K562 (cell line): Measurements from ENCODE around the gene ARHGAP15. TPM values are rescaled to one million over a fixed set of nuclear protein-coding genes. Genes with fewer than 3 reads are reported as not detected.

Experiments
- ATAC-seq: fragments of 200-7000 bp; cut with Tn5 transposase; 3 replicates; pipeline ENCODE4 v1.9.1; 2020; ENCODE audit warnings: moderate library complexity
- BruUV-seq: library from RNA; stranded (reverse); fragments of 400-500 nt; replicated peaks from 2 replicates; lab custom pipeline; 2021; lab: Mats Ljungman, UMichigan
- CTCF ChIA-PET: fragments of 300-600 bp; formaldehyde crosslinking; extraction: SDS; loops from one replicate; lab custom pipeline; 2021; ENCODE audit warnings: low intra/inter-chr PET ratio; lab: Yijun Ruan, JAX
- POLR2A ChIA-PET: fragments of 300-600, 350-650 bp; sonication (Branson Sonifier 250); formaldehyde crosslinking; extraction: SDS; loops from one replicate; lab custom pipeline; 2021; ENCODE audit warnings: antibody characterized with exemption, inconsistent platforms; lab: Yijun Ruan, JAX
- DNase-seq, 4 experiments: peaks; one replicate each; pipeline versions ENCODE4 v3.0.0 to v3.0.0-alpha.2; 2011 to 2018; ENCODE audit warnings: low spot score in 3 of 4, mixed read lengths in 3 of 4; ENCODE audit errors: extremely low read depth in 1 of 4
- FAIRE-seq: peaks from 2 replicates; lab custom pipeline; 2011; peaks lifted over from hg19 to GRCh38; lab: Jason Lieb, UNC
- H2AFZ ChIP-seq: 2 replicates; pipeline ENCODE4 v1.6.0; 2011; ENCODE audit warnings: low read depth, low read length, control low read depth, inconsistent platforms
- H3K27ac ChIP-seq: fragments of 200-600 bp; 3 replicates; pipeline ENCODE4 v1.8.0; 2011; ENCODE audit warnings: low read depth, mild to moderate bottlenecking, control low read depth, inconsistent platforms, low read length, moderate library complexity, mixed read lengths; ENCODE audit errors: extremely low read depth
- H3K27me3 ChIP-seq, 2 experiments: fragments of 300-600 bp in 1 of 2; 2 replicates in 1 of 2; 3 replicates in 1 of 2; pipeline versions ENCODE4 v1.6.0 to v1.8.0; 2011; ENCODE audit warnings: inconsistent platforms in 2 of 2, low read length in 2 of 2, mild to moderate bottlenecking in 1 of 2, mixed read lengths in 1 of 2, moderate library complexity in 1 of 2; ENCODE audit not compliant: control insufficient read depth in 2 of 2, insufficient read depth in 2 of 2
- H3K36me3 ChIP-seq: fragments of 300-600 bp; 3 replicates; pipeline ENCODE4 v1.8.0; 2011; ENCODE audit warnings: mild to moderate bottlenecking, low read length, inconsistent platforms; ENCODE audit not compliant: control insufficient read depth, insufficient read depth
- H3K4me1 ChIP-seq, 2 experiments: fragments of 200-600 bp in 1 of 2; replicated peaks in 1 of 2; 2 replicates in 1 of 2; 3 replicates in 1 of 2; pipeline versions ENCODE4 v1.5.1 to v1.8.0; 2011; ENCODE audit warnings: inconsistent platforms in 2 of 2, low read length in 2 of 2, mild to moderate bottlenecking in 1 of 2, mixed read lengths in 1 of 2, moderate library complexity in 1 of 2; ENCODE audit not compliant: control insufficient read depth in 2 of 2, insufficient read depth in 2 of 2
- H3K4me2 ChIP-seq: 2 replicates; pipeline ENCODE4 v1.6.1; 2011; ENCODE audit warnings: low read length, control low read depth, inconsistent platforms, mixed read lengths; ENCODE audit not compliant: insufficient read depth
- H3K4me3 ChIP-seq: fragments of 200-600 bp; sonication (generic), shearing (Covaris generic); 2 replicates; pipeline ENCODE4 v1.5.1; 2016; ENCODE audit warnings: control low read depth, inconsistent platforms
- H3K79me2 ChIP-seq: fragments of 200-600 bp; 3 replicates; pipeline ENCODE4 v1.8.0; 2011; ENCODE audit warnings: low read length, inconsistent platforms; ENCODE audit not compliant: control insufficient read depth, insufficient read depth
- H3K9ac ChIP-seq, 2 experiments: 2 replicates each; pipeline versions ENCODE4 v1.6.0 to v1.6.1; 2011; ENCODE audit warnings: low read depth in 2 of 2, low read length in 2 of 2, control low read depth in 1 of 2, inconsistent platforms in 1 of 2, mild to moderate bottlenecking in 1 of 2, mixed read lengths in 1 of 2; ENCODE audit not compliant: insufficient read depth in 1 of 2
- H3K9me1 ChIP-seq: one replicate; pipeline ENCODE4 v1.6.0; 2011; ENCODE audit warnings: inconsistent platforms, mild to moderate bottlenecking, low read length, moderate library complexity; ENCODE audit not compliant: control insufficient read depth, insufficient read depth
- H3K9me3 ChIP-seq: replicated peaks from 2 replicates; pipeline ENCODE4 v1.5.1; 2011; ENCODE audit warnings: low read depth, low read length, inconsistent platforms; ENCODE audit not compliant: control insufficient read depth, insufficient read depth
- H4K20me1 ChIP-seq: replicated peaks from 2 replicates; pipeline ENCODE4 v1.6.1; 2011; ENCODE audit warnings: low read length, inconsistent platforms, mixed read lengths; ENCODE audit not compliant: control insufficient read depth, insufficient read depth
- ELF1 ChIP-seq: fragments of 200-800 bp; sonication (Bioruptor generic); IDR thresholded peaks from 2 replicates; pipeline ENCODE4 v1.6.1; 2016; ENCODE audit warnings: missing genetic modification characterization, missing compliant biosample characterization
- WGBS: fragments of 100-300 bp; shearing (Covaris generic); methylation state at CpG from one replicate; pipeline ENCODE4 v1.1.6; 2016; ENCODE audit warnings: low coverage, mixed read lengths; ENCODE audit not compliant: insufficient coverage; ENCODE audit errors: missing lambda C conversion rate; 5-methylcytosine and 5-hydroxymethylcytosine counted together
- in situ Hi-C: fragments of 300-500 bp; cut with MboI; formaldehyde crosslinking; loops from 4 replicates; pipeline ENCODE4 v1.15.0; 2018; ENCODE audit warnings: inconsistent platforms, mixed read lengths
- intact Hi-C: fragments of 100-400 bp; cut with micrococcal nuclease; formaldehyde crosslinking; loops from 2 replicates; pipeline ENCODE4 v1.14.2; 2022
- polyA plus RNA-seq, 8 experiments: library from polyadenylated mRNA; depleted of rRNA in 4 of 8; stranded (reverse) in 5 of 8; unstranded in 3 of 8; fragments of >200 nt; fragmentation: Nextera tagmentation in 2 of 8; fragmentation: Illumina TruSeq in 1 of 8; extraction: Ambion mirVana in 2 of 8; extraction: Trizol in 1 of 8; gene quantifications; 2 replicates each; pipeline versions ENCODE4 v1.2.1 to v1.2.3, GENCODE V29; 2011 to 2014; ENCODE audit warnings: inconsistent platforms in 1 of 8, missing spikeins in 1 of 8
- total RNA-seq, 7 experiments: library from RNA; depleted of rRNA in 6 of 7; stranded (reverse); fragments of >200 nt in 6 of 7; fragmentation: Illumina TruSeq in 2 of 7; extraction: Trizol in 2 of 7; gene quantifications; 2 replicates each; pipeline versions ENCODE4 v1.2.1 to v1.2.3, GENCODE V29; 2011 to 2021; ENCODE audit warnings: low replicate concordance in 1 of 7
- TF ChIP-seq, protein P1 (sequence below): fragments of 450-650 bp; formaldehyde crosslinking; IDR thresholded peaks from 2 replicates; pipeline ENCODE4 v1.4.0; 2020; ENCODE audit warnings: mild to moderate bottlenecking, mixed read lengths

ARHGAP15 gene
- total and polyA plus RNA-seq, 9 of the 15 experiments (the other 6 are each of a cell fraction or from before 2014, with no cell fraction given) = 1.5 to 17.9 (median 7.9) TPM

DNA sequence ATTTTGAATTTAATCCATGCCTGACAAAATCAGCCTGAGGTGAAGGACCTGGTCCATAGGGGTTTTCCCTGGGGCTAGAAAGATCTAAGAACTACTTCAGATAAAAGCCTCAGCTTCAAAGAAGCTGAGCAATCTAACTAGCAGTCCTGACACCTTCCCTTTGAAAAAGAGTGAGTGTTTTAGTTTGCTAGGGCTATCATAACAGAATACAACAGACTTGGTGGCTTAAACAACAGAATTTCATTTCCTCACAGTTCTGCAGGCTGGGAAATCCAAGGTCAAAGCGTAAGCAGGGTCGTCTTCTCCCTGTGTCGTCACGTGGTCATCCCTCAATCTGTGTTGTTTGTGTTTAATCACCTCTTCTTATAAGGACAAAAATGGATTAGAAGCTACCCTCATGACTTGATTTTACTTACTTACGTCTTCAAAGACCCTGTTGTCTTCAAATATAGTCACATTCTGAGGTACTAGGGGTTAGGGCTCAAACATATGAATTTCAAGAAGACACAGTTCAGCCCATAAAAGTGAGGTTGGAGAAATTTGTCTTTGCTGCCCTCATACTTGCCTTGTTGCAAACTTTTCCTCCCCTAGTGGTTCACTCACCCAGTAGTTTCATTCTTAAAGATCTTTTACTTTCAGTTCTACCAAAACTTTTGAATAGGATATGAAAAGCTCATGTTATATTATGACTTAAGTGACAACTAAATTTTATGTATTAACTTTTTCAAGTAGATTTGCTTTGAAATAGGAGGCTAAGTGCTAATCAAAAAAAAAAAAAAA lies 673.8 kb downstream of the ARHGAP15 start:
- H3K9me3 ChIP-seq = no peaks in the 10 kb centered on the region
- H3K27me3 ChIP-seq = no peaks in the 10 kb centered on the region
- H3K9me1 ChIP-seq = no peaks in the 10 kb centered on the region
- ChIA-PET CTCF (no interaction called here), POLR2A (interaction anchor here (1.4 kb wide), 1 partner anchor 9 kb away, joined by 3 read pairs; no protein-coding TSS in a partner anchor)
- WGBS = 7% methylated on average over 5 of the region's 5 CpGs
- no TSS peak for BruUV-seq
- H3K4me1 ChIP-seq = no peaks in the 10 kb centered on the region
- 0 out of 2 replicates have a peak overlapping the region, but pooled peaks have one; percentile 30 for H2AFZ ChIP-seq
- DNase-seq = no peak
- H3K27ac ChIP-seq = no peak overlapping the region
- H3K4me3 ChIP-seq = no peak overlapping the region
- in situ Hi-C loops = no loop called here
- no peaks in the 10 kb centered on the region for H4K20me1 ChIP-seq
- FAIRE-seq = no peak
- TF ChIP-seq, protein P1, sequence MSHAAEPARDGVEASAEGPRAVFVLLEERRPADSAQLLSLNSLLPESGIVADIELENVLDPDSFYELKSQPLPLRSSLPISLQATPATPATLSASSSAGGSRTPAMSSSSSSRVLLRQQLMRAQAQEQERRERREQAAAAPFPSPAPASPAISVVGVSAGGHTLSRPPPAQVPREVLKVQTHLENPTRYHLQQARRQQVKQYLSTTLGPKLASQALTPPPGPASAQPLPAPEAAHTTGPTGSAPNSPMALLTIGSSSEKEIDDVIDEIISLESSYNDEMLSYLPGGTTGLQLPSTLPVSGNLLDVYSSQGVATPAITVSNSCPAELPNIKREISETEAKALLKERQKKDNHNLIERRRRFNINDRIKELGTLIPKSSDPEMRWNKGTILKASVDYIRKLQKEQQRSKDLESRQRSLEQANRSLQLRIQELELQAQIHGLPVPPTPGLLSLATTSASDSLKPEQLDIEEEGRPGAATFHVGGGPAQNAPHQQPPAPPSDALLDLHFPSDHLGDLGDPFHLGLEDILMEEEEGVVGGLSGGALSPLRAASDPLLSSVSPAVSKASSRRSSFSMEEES (CRISPR knock-in tag) = 0 out of 2 replicates have a peak, but pooled peaks have one; percentile 7
- no peak for TF ChIP-seq ELF1 (tag)
- TF ChIP-seq, all 486 proteins: peak for 1
- Histone ChIP-seq H3K4me2 (no peak overlapping the region), H3K9ac (no peak overlapping the region), H3K79me2 (no peaks in the 10 kb centered on the region), H3K36me3 (no peaks in the 10 kb centered on the region)
- intact Hi-C loops = no loop called here
- ATAC-seq = no peak
